ENCODE results near the gene ELL3.
"Not testable (repeated sequence)": the region's sequence is repeated elsewhere in the genome, so short reads cannot be mapped to it uniquely, and the experiment has no call there.

The ELL3 gene

GRCh38 chr15:43775411-43775965, 1.3 kb downstream of the ELL3 start:
- Histone ChIP-seq H3K4me1 (ENCODE audit: insufficient read depth, low read length) (no peaks in the 10 kb centered on the region), H3K27me3 (ENCODE audit: insufficient read depth, low read length) (no peaks in the 10 kb centered on the region), H3K9me3 (ENCODE audit: low read length) (peaks cover 6% of the 10 kb centered on the region), H3K36me3 (ENCODE audit: insufficient read depth, low read length) (peaks cover 26% of the 10 kb centered on the region), H2AFZ (ENCODE audit: low read depth, low read length) (no peak overlapping the region), H3K4me3 (ENCODE audit: low read length) (no peak overlapping the region)

- H2AFZ ChIP-seq (ENCODE audit: low read depth, low read length), result no peak overlapping the region
- no peaks in the 10 kb centered on the region for H3K4me1 ChIP-seq (ENCODE audit: insufficient read depth, low read length)
- H3K27me3 ChIP-seq (ENCODE audit: insufficient read depth, low read length), result no peaks in the 10 kb centered on the region
- peaks cover 39% of the 10 kb centered on the region for H3K36me3 ChIP-seq (ENCODE audit: insufficient read depth, low read length)
- H3K4me3 ChIP-seq (ENCODE audit: low read length), result no peak overlapping the region
- H3K9me3 ChIP-seq (ENCODE audit: low read length), result peaks cover 6% of the 10 kb centered on the region
These were observed 2.7 kb downstream of the ELL3 start for GRCh38 chr15:43774062-43774461.

GRCh38 chr15:43772624-43773023, 4.1 kb downstream of the ELL3 start:
- Histone ChIP-seq H3K36me3 (ENCODE audit: insufficient read depth, low read length) (peaks cover 54% of the 10 kb centered on the region), H3K9me3 (ENCODE audit: low read length) (peaks cover 6% of the 10 kb centered on the region), H3K4me1 (ENCODE audit: insufficient read depth, low read length) (no peaks in the 10 kb centered on the region), H3K4me3 (ENCODE audit: low read length) (no peak overlapping the region), H2AFZ (ENCODE audit: low read depth, low read length) (no peak overlapping the region), H3K27me3 (ENCODE audit: insufficient read depth, low read length) (no peaks in the 10 kb centered on the region)

- peaks cover 2% of the 10 kb centered on the region for H3K9me3 ChIP-seq (ENCODE audit: low read length)
- no peaks in the 10 kb centered on the region for H3K4me1 ChIP-seq (ENCODE audit: insufficient read depth, low read length)
- no peaks in the 10 kb centered on the region for H3K27me3 ChIP-seq (ENCODE audit: insufficient read depth, low read length)
- peaks cover 61% of the 10 kb centered on the region for H3K36me3 ChIP-seq (ENCODE audit: insufficient read depth, low read length)
- no peak overlapping the region for H2AFZ ChIP-seq (ENCODE audit: low read depth, low read length)
- H3K4me3 ChIP-seq (ENCODE audit: low read length), result no peak overlapping the region
These were observed 5.0 kb downstream of the ELL3 start for GRCh38 chr15:43771816-43772215.

GRCh38 chr15:43769584-43770228, 7.1 kb downstream of the ELL3 start:
- no peak overlapping the region for H2AFZ ChIP-seq (ENCODE audit: low read depth, low read length)
- H3K4me1 ChIP-seq (ENCODE audit: insufficient read depth, low read length), result no peaks in the 10 kb centered on the region
- H3K4me3 ChIP-seq (ENCODE audit: low read length), result no peak overlapping the region
- H3K36me3 ChIP-seq (ENCODE audit: insufficient read depth, low read length), result peaks cover 82% of the 10 kb centered on the region
- H3K27me3 ChIP-seq (ENCODE audit: insufficient read depth, low read length), result no peaks in the 10 kb centered on the region
- no peaks in the 10 kb centered on the region for H3K9me3 ChIP-seq (ENCODE audit: low read length)

- H3K36me3 ChIP-seq (ENCODE audit: insufficient read depth, low read length), result peaks cover 90% of the 10 kb centered on the region
These were observed 12.8 kb downstream of the ELL3 start for GRCh38 chr15:43763819-43764446.

GRCh38 chr15:43762824-43763223, 13.9 kb downstream of the ELL3 start:
- Histone ChIP-seq H3K4me1 (ENCODE audit: insufficient read depth, low read length) (no peaks in the 10 kb centered on the region), H2AFZ (ENCODE audit: low read depth, low read length) (no peak overlapping the region), H3K9me3 (ENCODE audit: low read length) (no peaks in the 10 kb centered on the region), H3K36me3 (ENCODE audit: insufficient read depth, low read length) (peaks cover 89% of the 10 kb centered on the region), H3K4me3 (ENCODE audit: low read length) (no peak overlapping the region), H3K27me3 (ENCODE audit: insufficient read depth, low read length) (no peaks in the 10 kb centered on the region)

More at GRCh38 chr15:43763819-43764446, 12.8 kb downstream of the ELL3 start:
- no peak overlapping the region for H2AFZ ChIP-seq (ENCODE audit: low read depth, low read length)
- no peaks in the 10 kb centered on the region for H3K27me3 ChIP-seq (ENCODE audit: insufficient read depth, low read length)
- no peaks in the 10 kb centered on the region for H3K4me1 ChIP-seq (ENCODE audit: insufficient read depth, low read length)
- H3K4me3 ChIP-seq (ENCODE audit: low read length), result no peak overlapping the region
- no peaks in the 10 kb centered on the region for H3K9me3 ChIP-seq (ENCODE audit: low read length)

- H3K27me3 ChIP-seq (ENCODE audit: insufficient read depth, low read length), result no peaks in the 10 kb centered on the region
- no peak overlapping the region for H3K4me3 ChIP-seq (ENCODE audit: low read length)
- H3K9me3 ChIP-seq (ENCODE audit: low read length), result peaks cover 3% of the 10 kb centered on the region
- peaks cover 22% of the 10 kb centered on the region for H3K4me1 ChIP-seq (ENCODE audit: insufficient read depth, low read length)
- no peak overlapping the region for H2AFZ ChIP-seq (ENCODE audit: low read depth, low read length)
- peaks cover 53% of the 10 kb centered on the region for H3K36me3 ChIP-seq (ENCODE audit: insufficient read depth, low read length)
These were observed 24.9 kb downstream of the ELL3 start for GRCh38 chr15:43751885-43752284.

GRCh38 chr15:43749690-43750345, 26.9 kb downstream of the ELL3 start:
- peaks cover 22% of the 10 kb centered on the region for H3K4me1 ChIP-seq (ENCODE audit: insufficient read depth, low read length)
- H3K9me3 ChIP-seq (ENCODE audit: low read length), result peaks cover 3% of the 10 kb centered on the region
- no peak overlapping the region for H3K4me3 ChIP-seq (ENCODE audit: low read length)
- no peaks in the 10 kb centered on the region for H3K27me3 ChIP-seq (ENCODE audit: insufficient read depth, low read length)
- H3K36me3 ChIP-seq (ENCODE audit: insufficient read depth, low read length), result peaks cover 35% of the 10 kb centered on the region
- no peak overlapping the region for H2AFZ ChIP-seq (ENCODE audit: low read depth, low read length)

GRCh38 chr15:43748376-43748775, 28.4 kb downstream of the ELL3 start:
- no peak overlapping the region for H2AFZ ChIP-seq (ENCODE audit: low read depth, low read length)
- H3K9me3 ChIP-seq (ENCODE audit: low read length), result peaks cover 3% of the 10 kb centered on the region
- H3K36me3 ChIP-seq (ENCODE audit: insufficient read depth, low read length), result peaks cover 24% of the 10 kb centered on the region
- H3K4me3 ChIP-seq (ENCODE audit: low read length), result no peak overlapping the region
- peaks cover 22% of the 10 kb centered on the region for H3K4me1 ChIP-seq (ENCODE audit: insufficient read depth, low read length)
- no peaks in the 10 kb centered on the region for H3K27me3 ChIP-seq (ENCODE audit: insufficient read depth, low read length)

GRCh38 chr15:43746903-43747309, 29.9 kb downstream of the ELL3 start:
- peak overlapping the region; percentile 97 for H3K4me3 ChIP-seq (ENCODE audit: low read length)
- H3K36me3 ChIP-seq (ENCODE audit: insufficient read depth, low read length), result peaks cover 14% of the 10 kb centered on the region
- H3K9me3 ChIP-seq (ENCODE audit: low read length), result not testable (repeated sequence)

GRCh38 chr15:43746245-43746902, 30.4 kb downstream of the ELL3 start, which contains the start of gene PDIA3:
Gene PDIA3 (plus strand): TSS chr15:43746438. CDS start chr15:43746540, 102 bp downstream.
- peaks cover 12% of the 10 kb centered on the region for H3K4me1 ChIP-seq (ENCODE audit: insufficient read depth, low read length)
- H2AFZ ChIP-seq (ENCODE audit: low read depth, low read length); H3K9me3 ChIP-seq (ENCODE audit: low read length); H3K36me3 ChIP-seq (ENCODE audit: insufficient read depth, low read length); H3K27me3 ChIP-seq (ENCODE audit: insufficient read depth, low read length): not testable (repeated sequence)
- H3K4me3 ChIP-seq (ENCODE audit: low read length), result peak within 1 kb of the TSS; percentile 97

More at GRCh38 chr15:43746903-43747309, 29.9 kb downstream of the ELL3 start:
- not testable (repeated sequence) for H2AFZ ChIP-seq (ENCODE audit: low read depth, low read length); H3K27me3 ChIP-seq (ENCODE audit: insufficient read depth, low read length)
- H3K4me1 ChIP-seq (ENCODE audit: insufficient read depth, low read length), result peaks cover 18% of the 10 kb centered on the region

GRCh38 chr15:43735416-43735815, 41.4 kb downstream of the ELL3 start:
- Histone ChIP-seq H3K9me3 (ENCODE audit: low read length) (no peaks in the 10 kb centered on the region), H3K27me3 (ENCODE audit: insufficient read depth, low read length) (no peaks in the 10 kb centered on the region), H3K4me3 (ENCODE audit: low read length) (no peak overlapping the region), H3K36me3 (ENCODE audit: insufficient read depth, low read length) (no peaks in the 10 kb centered on the region), H3K4me1 (ENCODE audit: insufficient read depth, low read length) (no peaks in the 10 kb centered on the region), H2AFZ (ENCODE audit: low read depth, low read length) (no peak overlapping the region)

All from neuron (in vitro differentiated cells).